Pulmonary artery endothelial cell (primary cell): Measurements from ENCODE around the gene MMP27. TPM values are rescaled to one million over a fixed set of nuclear protein-coding genes. Genes with fewer than 3 reads are reported as not detected.
"Not testable (repeated sequence)": the region's sequence is repeated elsewhere in the genome, so short reads cannot be mapped to it uniquely, and the experiment has no call there.

Experiments used
- DNase-seq: peaks from one replicate; pipeline ENCODE4 v3.0.0-alpha.2; 2011; ENCODE audit warnings: low read depth, low spot score
- total RNA-seq: library from RNA; depleted of rRNA; stranded (reverse); fragments of >200 nt; gene quantifications from 2 replicates; pipeline ENCODE4 v1.2.3, GENCODE V29; 2014

Gene MMP27
- total RNA-seq, result not detected in 2 replicates

GRCh38 chr11:102705626-102706025, at the start of gene MMP27:
Gene MMP27, minus strand, starts transcription at chr11:102705769. Its CDS starts 55 bp downstream, at chr11:102705714.
- DNase-seq, result no peak

GRCh38 chr11:102753267-102753666, 47.7 kb upstream of the MMP27 start:
- DNase-seq, result no peak

GRCh38 chr11:102751673-102752072, 46.1 kb upstream of the MMP27 start:
- DNase-seq, result no peak

GRCh38 chr11:102749101-102749722, 43.6 kb upstream of the MMP27 start:
- DNase-seq, result no peak

GRCh38 chr11:102746746-102747578, 41.4 kb upstream of the MMP27 start:
- DNase-seq, result not testable (repeated sequence)

GRCh38 chr11:102734650-102735049, 29.1 kb upstream of the MMP27 start:
- no peak for DNase-seq

- no peak for DNase-seq
Observed at GRCh38 chr11:102733232-102733875, 27.8 kb upstream of the MMP27 start.

GRCh38 chr11:102730944-102731343, 25.4 kb upstream of the MMP27 start:
- DNase-seq, result not testable (repeated sequence)

GRCh38 chr11:102729849-102730815, 24.6 kb upstream of the MMP27 start:
- peak; percentile 84 for DNase-seq

GRCh38 chr11:102727890-102728289, 22.3 kb upstream of the MMP27 start:
- DNase-seq, result peak; percentile 63

- DNase-seq, result no peak
Observed at GRCh38 chr11:102724904-102725500, 19.4 kb upstream of the MMP27 start, which contains the start of gene MMP8. Gene MMP8, minus strand, starts transcription at chr11:102724954. Its CDS starts 99 bp downstream, at chr11:102724855.

GRCh38 chr11:102722821-102723220, 17.3 kb upstream of the MMP27 start:
- no peak for DNase-seq

- DNase-seq, result no peak
Observed at GRCh38 chr11:102719620-102720277, 14.2 kb upstream of the MMP27 start.

- no peak for DNase-seq
Observed at GRCh38 chr11:102717280-102717679, 11.7 kb upstream of the MMP27 start.

- no peak for DNase-seq
Observed at GRCh38 chr11:102716527-102716926, 11.0 kb upstream of the MMP27 start.

GRCh38 chr11:102712137-102712536, 6.6 kb upstream of the MMP27 start:
- DNase-seq, result no peak

- DNase-seq, result no peak
Observed at GRCh38 chr11:102709201-102709945, 3.8 kb upstream of the MMP27 start.

- no peak for DNase-seq
Observed at GRCh38 chr11:102708654-102709053, 3.1 kb upstream of the MMP27 start.

GRCh38 chr11:102704841-102705240, 728 bp downstream of the MMP27 start:
- no peak for DNase-seq
